ACHN (cell line): ENCODE results near the gene TPGS1.
A peak's percentile ranks its signal among the peaks of the same experiment; 100 is the strongest.

ENCODE experiments used
- DNase-seq: peaks from one replicate; pipeline ENCODE4 v3.0.0-alpha.2; 2015
- in situ Hi-C: cut with HindIII; loops from 2 replicates; pipeline ENCODE4 v1.10.0; 2017; ENCODE audit warnings: low sequenced_read_pairs, low pct_ligation_motif_present, low pct_unique_long_range_greater_than_20kb

The TPGS1 gene

GRCh38 chr19:532561-533363, 25.5 kb downstream of the TPGS1 start:
- in situ Hi-C loops = no loop called here
- DNase-seq = peak; percentile 65

GRCh38 chr19:533364-534058, 26.2 kb downstream of the TPGS1 start:
- in situ Hi-C loops = no loop called here

GRCh38 chr19:534088-534487, 26.8 kb downstream of the TPGS1 start:
- DNase-seq = no peak
- in situ Hi-C loops = no loop called here

More at GRCh38 chr19:533364-534058, 26.2 kb downstream of the TPGS1 start:
- no peak for DNase-seq

- in situ Hi-C loops = no loop called here
- no peak for DNase-seq
Observed at GRCh38 chr19:535017-535835, 27.9 kb downstream of the TPGS1 start.

- DNase-seq = no peak
- in situ Hi-C loops = no loop called here
Observed at GRCh38 chr19:536031-536880, 29.0 kb downstream of the TPGS1 start.

- in situ Hi-C loops = no loop called here
Observed at GRCh38 chr19:536881-537404, 29.6 kb downstream of the TPGS1 start.

GRCh38 chr19:538641-539428, 31.5 kb downstream of the TPGS1 start:
- DNase-seq = no peak
- in situ Hi-C loops = no loop called here

More at GRCh38 chr19:536881-537404, 29.6 kb downstream of the TPGS1 start:
- no peak for DNase-seq

GRCh38 chr19:539429-540030, 32.2 kb downstream of the TPGS1 start:
- in situ Hi-C loops = no loop called here
- DNase-seq = no peak

GRCh38 chr19:540867-541637, 33.8 kb downstream of the TPGS1 start:
- in situ Hi-C loops = no loop called here
- no peak for DNase-seq

- in situ Hi-C loops = no loop called here
- no peak for DNase-seq
Observed at GRCh38 chr19:541699-542098, 34.4 kb downstream of the TPGS1 start.

GRCh38 chr19:542173-542866, 35.0 kb downstream of the TPGS1 start:
- DNase-seq = no peak
- in situ Hi-C loops = no loop called here

- no peak for DNase-seq
- in situ Hi-C loops = no loop called here
Observed at GRCh38 chr19:543910-544608, 36.8 kb downstream of the TPGS1 start, which contains the start of gene GZMM. GZMM (plus strand) TSS chr19:544053; CDS start chr19:544072, 19 bp downstream.

- in situ Hi-C loops = no loop called here
- DNase-seq = no peak
Observed at GRCh38 chr19:547117-547516, 39.8 kb downstream of the TPGS1 start.

GRCh38 chr19:547836-548720, 40.8 kb downstream of the TPGS1 start:
- no peak for DNase-seq
- in situ Hi-C loops = no loop called here
